Left ventricle myocardium superior (tissue), 1 donor: ENCODE data around the gene KCNK15. TPM values are rescaled to one million over a fixed set of nuclear protein-coding genes. Genes with fewer than 3 reads are reported as not detected.
"Not testable (repeated sequence)": the region's sequence is repeated elsewhere in the genome, so short reads cannot be mapped to it uniquely, and the experiment has no call there.

ENCODE experiments used
- ATAC-seq: fragments of 200-7000 bp; cut with Tn5 transposase; one replicate; pipeline ENCODE4 v1.9.1; 2020; ENCODE audit warnings: mild to moderate bottlenecking, moderate library complexity
- DNase-seq: peaks from one replicate; pipeline ENCODE4 v3.0.0-alpha.2; 2020
- intact Hi-C: fragments of 100-400 bp; cut with micrococcal nuclease; formaldehyde crosslinking; loops from one replicate; pipeline ENCODE4 v1.11.0; 2022
- long read RNA-seq: library from polyadenylated mRNA; unstranded; transcript quantifications from one replicate; pipeline ENCODE4 v2.0.0, GENCODE V29; 2021
- total RNA-seq: library from RNA; stranded (reverse); fragmentation: NEBNext Ultra II Directional; extraction: Animal tissue kit (Norgen Biotek cat#: 25700); gene quantifications from one replicate; pipeline ENCODE4 v1.2.1, GENCODE V29; 2021
- donor health status: DM: no; HTN: yes; CAD: no; lungs with severe emphysema.

Gene KCNK15
- 0.25 TPM for total RNA-seq
- long read RNA-seq: 0 reads

- peak; percentile 71 for DNase-seq
- peak; percentile 60 for ATAC-seq
- intact Hi-C loops: loop anchor here (5.0 kb wide), 1 partner anchor 122 kb away; no protein-coding TSS in a partner anchor
Observed at GRCh38 chr20:44745598-44746366, at the start of gene KCNK15. KCNK15 (plus strand) TSS chr20:44745865; CDS start chr20:44745911, 46 bp downstream.

- ATAC-seq (no peak), DNase-seq (no peak)
- intact Hi-C loops: no loop called here
Observed at GRCh38 chr20:44696315-44696714, 49.4 kb upstream of the KCNK15 start.

GRCh38 chr20:44697041-44697440 is 48.6 kb upstream of the KCNK15 start:
- DNase-seq, ATAC-seq, intact Hi-C loops: not testable (repeated sequence)

GRCh38 chr20:44698351-44698750 is 47.3 kb upstream of the KCNK15 start:
- DNase-seq: no peak
- ATAC-seq: no peak
- intact Hi-C loops: no loop called here

GRCh38 chr20:44700306-44700705 is 45.4 kb upstream of the KCNK15 start:
- ATAC-seq: no peak
- DNase-seq: no peak
- intact Hi-C loops: no loop called here

GRCh38 chr20:44701118-44701857 is 44.4 kb upstream of the KCNK15 start:
- ATAC-seq: no peak
- intact Hi-C loops: no loop called here
- DNase-seq: peak; percentile 46

GRCh38 chr20:44701858-44702256 is 43.8 kb upstream of the KCNK15 start:
- no peak for DNase-seq
- intact Hi-C loops: no loop called here
- ATAC-seq: no peak

- ATAC-seq: peak; percentile 89
- intact Hi-C loops: no loop called here
- peak; percentile 91 for DNase-seq
Observed at GRCh38 chr20:44702776-44703175, 42.9 kb upstream of the KCNK15 start.

GRCh38 chr20:44703183-44703925 is 42.3 kb upstream of the KCNK15 start:
- intact Hi-C loops: no loop called here
- ATAC-seq (peak; percentile 46), DNase-seq (peak; percentile 8)

GRCh38 chr20:44703956-44704488 is 41.6 kb upstream of the KCNK15 start:
- intact Hi-C loops: no loop called here
- peak; percentile 25 for DNase-seq
- ATAC-seq: no peak

- intact Hi-C loops: no loop called here
- DNase-seq: peak; percentile 25
- no peak for ATAC-seq
Observed at GRCh38 chr20:44704551-44704971, 41.1 kb upstream of the KCNK15 start.

- ATAC-seq: no peak
Observed at GRCh38 chr20:44705364-44706094, 40.1 kb upstream of the KCNK15 start.

GRCh38 chr20:44706301-44707017 is 39.2 kb upstream of the KCNK15 start:
- ATAC-seq: peak; percentile 72
- DNase-seq: peak; percentile 71
- intact Hi-C loops: no loop called here

More at GRCh38 chr20:44705364-44706094, 40.1 kb upstream of the KCNK15 start:
- intact Hi-C loops: no loop called here
- no peak for DNase-seq

- ATAC-seq (no peak), DNase-seq (no peak)
- intact Hi-C loops: no loop called here
Observed at GRCh38 chr20:44707018-44707579, 38.6 kb upstream of the KCNK15 start.

GRCh38 chr20:44709380-44709779 is 36.3 kb upstream of the KCNK15 start:
- intact Hi-C loops: no loop called here
- DNase-seq (peak; percentile 22), ATAC-seq (no peak)

GRCh38 chr20:44709797-44710196 is 35.9 kb upstream of the KCNK15 start:
- intact Hi-C loops: no loop called here
- no peak for ATAC-seq
- DNase-seq: peak; percentile 18

- DNase-seq (peak; percentile 71), ATAC-seq (peak; percentile 62)
- intact Hi-C loops: no loop called here
Observed at GRCh38 chr20:44711237-44711636, 34.4 kb upstream of the KCNK15 start.
